ENCODE measurements around the gene CREBBP.

The CREBBP gene

GRCh38 chr16:3702082-3702481 lies 178.4 kb downstream of the CREBBP start:
- no peak for DNase-seq

DNA sequence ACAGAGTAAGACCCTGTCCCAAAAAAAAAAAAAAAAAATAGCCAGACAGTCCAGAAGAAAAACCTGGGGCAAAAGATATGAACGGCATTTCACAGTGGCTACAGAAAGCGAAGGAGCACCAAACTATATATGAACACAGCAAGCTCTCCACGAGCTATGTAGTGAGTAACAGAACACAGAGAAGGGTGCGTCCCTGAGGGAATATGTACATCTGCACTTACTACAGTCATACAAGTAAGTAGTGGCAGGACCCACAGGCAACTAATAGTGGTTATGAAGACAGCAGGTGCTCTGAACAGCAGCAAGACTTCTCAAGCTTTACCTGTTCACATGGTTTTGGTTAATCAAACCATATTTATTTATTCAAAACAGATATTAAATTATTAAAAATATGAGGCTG lies 179.0 kb downstream of the CREBBP start:
- no peak for DNase-seq

GRCh38 chr16:3698941-3699340 lies 181.6 kb downstream of the CREBBP start:
- DNase-seq, result no peak

- no peak for DNase-seq
Measured at GRCh38 chr16:3696425-3697218, 183.9 kb downstream of the CREBBP start.

DNA sequence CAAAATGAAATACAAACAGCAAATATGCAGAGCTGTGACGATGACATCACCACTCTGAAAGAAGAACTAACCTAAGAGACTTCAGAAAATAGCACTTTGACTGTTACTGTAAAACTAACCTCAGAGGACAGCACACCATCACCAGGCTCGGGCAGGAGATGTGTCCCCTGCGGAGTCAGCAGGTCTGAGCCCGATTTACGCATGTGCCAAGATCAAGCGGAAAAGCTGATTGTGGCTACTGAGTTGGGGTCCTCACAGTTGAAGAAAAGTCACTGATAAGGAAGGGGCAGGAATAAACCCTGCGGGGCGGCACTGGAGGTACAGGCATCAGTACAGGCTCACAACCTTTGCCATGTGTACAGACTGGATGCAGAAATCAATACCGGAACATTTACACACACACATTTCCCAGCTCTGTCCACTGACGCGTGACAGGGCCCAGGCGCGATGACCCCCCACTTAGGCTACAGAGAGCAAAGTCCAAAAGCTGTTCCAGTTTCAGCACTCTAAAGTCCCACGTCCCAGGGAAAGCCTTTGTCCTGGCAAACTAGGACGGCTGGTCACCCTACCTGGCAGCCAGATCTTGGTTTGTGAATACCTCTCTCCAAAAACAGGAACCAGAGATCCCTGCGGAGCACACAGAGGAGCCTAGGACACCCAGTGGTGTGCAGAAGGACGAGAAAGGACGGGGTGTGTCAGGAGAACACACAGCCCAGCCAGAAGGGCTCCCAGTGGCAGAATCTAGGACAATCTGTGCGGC lies 184.7 kb downstream of the CREBBP start:
- no peak for DNase-seq

- DNase-seq, result no peak
Measured at GRCh38 chr16:3694051-3694450, 186.5 kb downstream of the CREBBP start.

GRCh38 chr16:3691761-3692160 lies 188.8 kb downstream of the CREBBP start:
- no peak for DNase-seq

DNA sequence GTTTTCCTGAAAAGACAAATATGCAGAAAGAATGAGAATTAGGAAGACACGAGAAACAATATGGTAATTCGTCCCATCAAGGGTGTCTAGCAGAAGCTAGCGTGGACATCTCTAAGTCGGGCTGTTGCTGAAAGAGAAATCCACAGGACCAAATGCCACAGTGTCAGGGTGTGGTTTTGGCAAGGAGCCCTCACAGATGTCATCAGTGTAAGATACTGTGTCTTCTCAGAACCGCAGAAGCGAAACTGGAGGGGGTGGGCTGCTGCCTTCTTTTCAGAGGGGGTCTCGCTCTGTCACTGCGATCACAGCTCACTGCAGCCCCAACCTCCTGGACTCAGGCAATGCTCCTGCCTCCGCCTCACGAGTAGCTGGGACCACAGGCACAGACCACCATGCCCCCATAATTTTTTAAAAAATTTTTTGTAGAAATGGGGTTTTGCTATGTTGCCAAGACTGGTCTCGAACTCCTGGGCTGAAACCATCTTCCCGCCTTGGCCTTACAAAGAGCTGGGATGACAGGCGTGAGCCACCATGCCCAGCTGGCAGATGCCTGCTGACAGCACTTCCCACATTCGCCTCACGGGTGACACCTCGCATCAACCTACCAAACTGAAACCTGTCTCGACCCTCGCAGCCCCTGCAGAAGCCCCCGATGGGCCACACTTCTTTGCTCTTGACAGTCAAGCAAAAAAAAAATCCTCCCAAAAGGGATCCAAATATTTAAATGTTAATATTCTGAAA lies 189.4 kb downstream of the CREBBP start:
- DNase-seq, result no peak

- DNase-seq, result peak; percentile 89
Measured at GRCh38 chr16:3690470-3690928, 190.0 kb downstream of the CREBBP start.

DNA sequence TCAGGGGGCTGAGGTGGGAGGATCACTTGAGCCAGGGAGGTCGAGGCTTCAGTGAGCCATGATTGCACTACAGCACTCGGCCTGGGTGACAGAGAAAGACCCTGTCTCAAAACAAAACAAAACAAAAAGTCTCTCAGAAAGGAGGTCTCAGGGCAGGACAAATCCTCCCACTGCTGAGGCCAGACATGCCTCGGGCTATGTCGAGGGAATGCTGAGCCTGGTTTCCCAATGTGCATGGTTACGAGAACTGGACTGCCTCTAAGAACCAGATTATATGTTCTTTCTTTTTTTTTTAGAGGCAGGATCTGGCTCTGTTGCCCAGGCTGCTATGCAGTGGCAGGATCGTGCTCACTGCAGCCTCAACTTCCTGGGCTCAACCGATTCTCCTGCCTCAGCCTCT lies 190.8 kb downstream of the CREBBP start:
- no peak for DNase-seq

DNA sequence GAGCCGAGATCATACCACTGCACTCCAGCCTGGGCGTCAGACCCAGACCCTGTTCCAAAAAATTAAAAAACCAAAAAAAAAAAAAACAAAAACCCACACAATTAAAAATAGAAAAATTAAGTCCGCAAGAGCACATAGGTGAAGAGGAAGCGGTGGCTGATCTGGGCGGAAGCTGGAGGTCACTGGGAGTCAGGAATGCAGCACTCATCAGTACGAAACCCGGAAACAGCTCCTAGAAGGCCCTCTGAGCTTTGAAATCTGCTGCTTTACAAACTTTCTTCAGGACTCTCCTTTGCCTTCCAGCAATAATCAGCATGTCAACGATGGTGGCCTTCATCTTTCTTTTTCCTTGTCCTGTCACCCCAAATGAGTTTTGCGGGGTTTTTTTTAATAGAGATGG lies 192.7 kb downstream of the CREBBP start:
- no peak for DNase-seq

GRCh38 chr16:3687021-3687420 lies 193.5 kb downstream of the CREBBP start:
- no peak for DNase-seq

DNA sequence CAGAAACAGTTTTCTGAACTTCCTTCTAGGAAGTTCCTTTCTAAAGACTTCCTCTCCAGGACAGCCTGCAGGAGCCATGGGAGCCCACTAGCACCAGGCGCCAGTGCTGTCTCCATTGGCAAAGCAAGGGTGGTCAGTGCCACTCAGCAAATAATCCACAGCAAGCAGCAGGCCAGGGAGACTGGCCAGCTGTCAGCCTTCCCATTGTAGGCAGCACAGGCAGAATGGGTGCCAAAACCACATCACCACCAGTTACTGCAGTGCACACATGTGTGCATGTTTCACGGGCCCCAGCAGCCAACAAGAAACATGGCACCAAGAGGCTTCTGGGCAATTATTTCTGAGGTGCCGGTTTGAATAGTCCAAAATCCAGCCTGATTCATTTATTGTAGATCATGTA lies 199.3 kb downstream of the CREBBP start:
- no peak for DNase-seq

- DNase-seq, result no peak
Measured at GRCh38 chr16:3677994-3678393, 202.5 kb downstream of the CREBBP start.

DNA sequence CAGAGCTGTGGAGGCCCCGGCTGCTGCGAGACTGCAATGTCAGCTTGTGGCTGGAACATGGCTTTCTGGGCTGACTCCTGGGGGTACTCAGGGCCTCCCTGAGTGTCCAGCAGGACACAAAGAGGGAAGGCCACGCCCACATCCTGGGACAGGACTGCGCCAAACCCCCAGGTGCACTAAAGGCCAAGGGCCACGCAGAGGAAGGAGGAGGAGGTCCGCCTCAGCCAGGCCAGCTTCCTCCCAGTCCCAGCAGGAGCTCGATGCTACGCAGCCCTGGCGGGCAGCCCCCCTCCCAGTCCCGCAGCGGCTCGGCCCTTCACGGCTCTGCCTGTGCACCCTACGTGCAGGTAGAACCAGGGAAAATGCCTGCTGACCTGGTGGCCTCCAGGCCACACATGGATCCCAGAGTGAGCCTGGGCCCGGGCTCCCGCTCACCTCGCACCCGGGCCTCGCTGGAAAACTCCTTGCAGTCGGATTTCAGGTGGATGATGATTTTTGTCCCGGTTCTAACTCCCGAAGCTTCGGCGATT lies 204.8 kb downstream of the CREBBP start:
- no peak for DNase-seq
